Right lung (tissue), 5 donors: ENCODE results near the gene RANGAP1. TPM values are rescaled to one million over a fixed set of nuclear protein-coding genes. Genes with fewer than 3 reads are reported as not detected.

ENCODE experiments used
- DNase-seq, 2 donors: peaks; one replicate each; pipeline ENCODE4 v3.0.0-alpha.2; 2013
- polyA plus RNA-seq, 5 donors: library from polyadenylated mRNA; unstranded; fragments of 120-200 nt; gene quantifications; one replicate each; pipeline versions ENCODE4 v1.2.1 to v1.2.3, GENCODE V29; 2013; ENCODE audit warnings: inconsistent platforms in 1 of 5, low replicate concordance in 1 of 5; ENCODE audit not compliant: insufficient read length in 5 of 5, insufficient read depth in 1 of 5

Gene RANGAP1
- polyA plus RNA-seq, 5 donors = 30.8 to 40.7 (median 37.5) TPM

DNA sequence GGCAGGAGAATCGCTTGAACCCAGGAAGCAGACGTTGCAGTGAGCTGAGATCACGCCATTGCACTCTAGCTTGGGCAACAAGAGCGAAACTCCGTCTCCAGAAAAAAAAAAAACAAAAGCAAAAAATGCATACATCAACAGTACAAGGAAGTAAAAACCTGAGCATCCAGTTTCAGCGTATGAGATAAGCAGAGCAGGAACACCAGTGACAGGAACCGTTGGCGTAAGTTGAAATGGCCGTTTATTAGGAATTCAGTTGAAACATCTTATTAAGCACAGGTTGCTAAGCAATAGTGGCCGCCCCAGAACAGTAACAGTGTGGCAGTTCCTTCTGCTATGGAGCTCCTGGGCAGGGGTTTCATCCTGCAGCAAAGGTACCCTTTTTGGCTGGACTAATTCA is 84.8 kb downstream of the RANGAP1 start:
- no peak for DNase-seq

DNA sequence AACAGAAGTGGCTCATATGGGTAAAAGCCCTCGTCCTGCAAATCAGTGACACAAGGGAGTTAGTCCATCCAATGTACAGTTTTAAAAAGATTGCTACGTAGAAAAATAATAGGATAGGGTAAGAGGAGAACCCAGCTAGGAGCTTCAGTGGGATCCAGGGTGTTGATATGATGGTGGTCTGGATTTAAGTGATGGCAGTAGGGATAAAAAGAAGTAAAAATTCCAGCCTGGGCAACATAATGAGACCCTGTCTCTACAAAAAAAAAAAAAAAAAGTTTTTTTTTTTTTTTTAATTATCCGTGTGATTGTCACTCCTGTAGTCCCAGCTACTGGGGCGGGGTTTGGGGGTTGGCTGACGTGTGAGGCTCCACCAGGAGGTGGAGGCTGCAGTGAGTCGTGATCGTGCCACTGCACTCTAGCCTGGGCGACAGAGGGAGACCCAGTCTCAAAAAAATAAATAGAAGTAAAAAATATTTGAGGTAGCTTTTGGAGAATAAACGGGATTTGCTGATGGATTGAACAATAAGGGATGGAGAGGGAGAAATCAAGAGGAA is 87.9 kb downstream of the RANGAP1 start:
- DNase-seq = no peak

- peak; percentile 71 to 81 for DNase-seq
Measured at GRCh38 chr22:41197038-41197972, 88.7 kb downstream of the RANGAP1 start.

Other genes with a start within 250 kb of the RANGAP1 start
- gene EP300, start 193.6 kb downstream of the RANGAP1 start, polyA plus RNA-seq = 10 to 100 TPM; 49.3 to 73.5 (median 65.0) TPM
- gene L3MBTL2, start 80.9 kb downstream of the RANGAP1 start, polyA plus RNA-seq = 10 to 100 TPM; 19.9 to 25.6 (median 23.9) TPM
- gene CHADL, start 45.3 kb downstream of the RANGAP1 start, polyA plus RNA-seq = 1 to 10 TPM; 2.2 to 4.1 (median 3.3) TPM
- gene ZC3H7B, start 15.3 kb upstream of the RANGAP1 start, polyA plus RNA-seq = 10 to 100 TPM; 55.3 to 79.8 (median 63.5) TPM
- gene TEF, start 95.8 kb upstream of the RANGAP1 start, polyA plus RNA-seq = 10 to 100 TPM in 4 of 5 donors, 1 to 10 TPM in 1; 10.0 to 14.5 (median 13.0) TPM
- gene TOB2, start 160.6 kb upstream of the RANGAP1 start, polyA plus RNA-seq = 10 to 100 TPM; 37.6 to 57.8 (median 45.9) TPM
- 10 to 100 TPM; 43.6 to 56.5 (median 54.6) TPM for gene PHF5A, start 182.5 kb upstream of the RANGAP1 start, polyA plus RNA-seq
- 10 to 100 TPM; 47.4 to 65.1 (median 51.3) TPM for gene ACO2, start 182.9 kb upstream of the RANGAP1 start, polyA plus RNA-seq